Fibroblast of mammary gland (primary cell): Measurements from ENCODE around the gene AP3S2.

Source experiments
- DNase-seq: peaks from one replicate; pipeline ENCODE4 v3.0.0-alpha.2; 2010; ENCODE audit warnings: low read depth
- H3K4me3 ChIP-seq: 2 replicates; pipeline ENCODE4 v1.5.1; 2011; ENCODE audit warnings: low read depth, mild to moderate bottlenecking, low read length, moderate library complexity; ENCODE audit not compliant: control insufficient read depth
- TF ChIP-seq, protein P1 (sequence below): conservative IDR thresholded peaks from 2 replicates; pipeline ENCODE4 v1.5.1; 2011; ENCODE audit warnings: low read depth, low read length, inconsistent platforms; ENCODE audit not compliant: control insufficient read depth, insufficient read depth

Gene AP3S2

DNA sequence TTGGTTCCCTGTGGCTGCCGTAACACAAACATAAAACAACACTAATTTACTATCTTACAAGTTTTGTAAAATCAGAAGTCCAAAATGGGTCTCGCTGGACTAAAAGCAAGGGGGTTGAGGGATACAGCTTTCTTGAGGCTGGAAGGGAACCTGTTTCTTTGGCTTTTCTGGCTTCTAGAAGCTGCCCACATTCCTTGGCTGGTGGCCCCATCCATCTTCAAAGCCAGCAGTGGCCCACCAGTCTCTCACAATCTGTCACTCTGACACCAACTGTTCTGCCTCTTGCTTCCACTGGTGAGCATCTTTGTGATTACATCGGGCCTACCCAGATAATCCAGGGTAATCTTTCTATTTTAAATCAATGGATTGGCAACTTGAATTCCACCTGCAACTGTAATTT, 78.0 kb downstream of the AP3S2 start:
- DNase-seq, result no peak
- TF ChIP-seq, protein P1, sequence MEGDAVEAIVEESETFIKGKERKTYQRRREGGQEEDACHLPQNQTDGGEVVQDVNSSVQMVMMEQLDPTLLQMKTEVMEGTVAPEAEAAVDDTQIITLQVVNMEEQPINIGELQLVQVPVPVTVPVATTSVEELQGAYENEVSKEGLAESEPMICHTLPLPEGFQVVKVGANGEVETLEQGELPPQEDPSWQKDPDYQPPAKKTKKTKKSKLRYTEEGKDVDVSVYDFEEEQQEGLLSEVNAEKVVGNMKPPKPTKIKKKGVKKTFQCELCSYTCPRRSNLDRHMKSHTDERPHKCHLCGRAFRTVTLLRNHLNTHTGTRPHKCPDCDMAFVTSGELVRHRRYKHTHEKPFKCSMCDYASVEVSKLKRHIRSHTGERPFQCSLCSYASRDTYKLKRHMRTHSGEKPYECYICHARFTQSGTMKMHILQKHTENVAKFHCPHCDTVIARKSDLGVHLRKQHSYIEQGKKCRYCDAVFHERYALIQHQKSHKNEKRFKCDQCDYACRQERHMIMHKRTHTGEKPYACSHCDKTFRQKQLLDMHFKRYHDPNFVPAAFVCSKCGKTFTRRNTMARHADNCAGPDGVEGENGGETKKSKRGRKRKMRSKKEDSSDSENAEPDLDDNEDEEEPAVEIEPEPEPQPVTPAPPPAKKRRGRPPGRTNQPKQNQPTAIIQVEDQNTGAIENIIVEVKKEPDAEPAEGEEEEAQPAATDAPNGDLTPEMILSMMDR, result no peak
- H3K4me3 ChIP-seq, result no peak overlapping the region

DNA sequence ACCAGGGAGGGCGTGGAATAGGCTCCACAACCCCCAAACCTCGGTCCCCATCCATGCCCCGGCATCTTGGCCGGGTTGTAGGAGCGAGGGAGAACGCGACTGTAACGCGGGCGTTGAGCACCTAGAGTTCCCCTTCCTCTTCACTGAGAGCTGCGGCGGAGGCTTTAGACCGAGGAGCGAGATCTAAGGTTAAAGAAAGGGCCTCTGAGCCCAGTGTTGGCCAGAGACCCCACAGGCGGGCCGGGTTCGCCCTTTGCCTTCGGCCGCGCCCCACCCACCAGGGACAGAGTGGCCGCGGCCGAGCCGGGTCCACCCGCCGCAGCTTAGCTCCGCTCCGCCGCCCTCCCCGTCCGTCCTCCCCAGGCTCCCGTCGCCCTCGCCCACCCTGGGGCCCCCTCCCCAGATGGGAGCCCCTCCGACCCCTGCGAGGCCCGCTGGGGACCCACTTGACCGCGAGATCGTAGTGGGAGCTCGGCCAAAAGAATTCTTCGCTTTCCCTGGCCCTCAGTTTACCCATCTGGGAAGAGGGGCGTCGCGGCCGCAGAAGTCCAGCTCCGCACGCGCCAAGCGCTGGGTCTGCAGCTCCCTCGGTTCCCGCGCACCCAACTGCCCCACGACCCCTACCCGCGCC, 79.6 kb downstream of the AP3S2 start:
- peak overlapping the region; percentile 89 for H3K4me3 ChIP-seq
- no peak for DNase-seq
- TF ChIP-seq, protein P1, result no peak

DNA sequence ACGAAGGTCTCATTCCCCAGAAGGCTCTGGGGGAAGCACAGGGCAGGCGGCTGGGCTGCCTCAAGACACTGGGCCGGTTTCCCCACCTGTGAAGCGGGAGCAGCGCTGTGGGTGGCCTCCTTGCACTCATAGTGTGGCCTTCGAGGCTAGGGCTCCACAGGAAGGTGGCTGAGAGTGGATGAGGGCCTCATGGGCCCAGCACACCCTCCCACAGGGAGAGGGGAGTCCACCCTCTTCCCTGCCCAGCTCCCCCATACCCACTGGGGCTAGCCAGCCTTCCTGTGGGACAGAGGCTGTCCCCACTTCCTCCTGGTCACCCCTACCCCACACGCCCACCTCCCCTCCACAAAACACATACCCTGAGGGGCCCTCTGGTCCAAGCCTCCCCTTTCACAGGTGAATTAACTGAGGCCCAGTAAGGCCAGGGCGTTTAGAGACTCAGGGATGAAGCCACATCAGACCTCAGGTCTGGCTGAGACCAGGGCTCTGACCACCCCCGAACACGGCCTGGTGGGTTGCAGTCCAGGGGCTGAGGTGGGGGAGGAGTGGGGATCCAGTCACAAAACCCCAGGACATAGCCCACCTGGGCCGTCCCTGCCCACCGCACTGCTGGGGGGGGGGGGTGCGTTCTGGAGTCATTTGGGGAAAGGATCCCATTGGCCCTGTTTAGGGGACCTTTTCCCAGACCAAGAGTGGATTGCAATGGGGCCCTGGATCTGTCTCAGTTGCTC, 80.2 kb downstream of the AP3S2 start:
- TF ChIP-seq, protein P1, result no peak
- DNase-seq, result no peak
- peak overlapping the region; percentile 89 for H3K4me3 ChIP-seq

DNA sequence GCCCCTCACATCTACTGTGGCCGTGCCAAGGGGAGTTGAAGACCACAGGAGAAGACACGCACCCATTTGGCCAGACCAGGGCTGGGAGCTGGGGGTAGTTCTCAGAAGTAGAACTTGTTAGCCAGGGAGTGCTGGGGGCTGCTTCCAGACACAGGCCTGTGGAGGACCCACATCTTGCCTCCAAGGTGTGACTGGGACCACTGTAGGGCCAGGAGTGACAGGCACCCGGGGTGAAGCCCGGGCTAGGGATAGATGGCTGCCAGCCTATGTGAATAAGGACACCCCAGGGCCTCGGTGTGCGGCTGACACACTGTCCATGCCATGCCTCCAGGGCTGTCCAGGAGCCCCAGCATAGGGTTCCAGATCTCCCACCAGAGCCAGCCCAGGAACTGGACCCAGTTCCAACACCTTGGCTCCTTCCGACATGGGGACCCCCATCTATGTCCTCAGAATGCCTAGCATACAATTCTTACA, 80.9 kb downstream of the AP3S2 start:
- TF ChIP-seq, protein P1, result no peak
- H3K4me3 ChIP-seq, result peak overlapping the region; percentile 89

DNA sequence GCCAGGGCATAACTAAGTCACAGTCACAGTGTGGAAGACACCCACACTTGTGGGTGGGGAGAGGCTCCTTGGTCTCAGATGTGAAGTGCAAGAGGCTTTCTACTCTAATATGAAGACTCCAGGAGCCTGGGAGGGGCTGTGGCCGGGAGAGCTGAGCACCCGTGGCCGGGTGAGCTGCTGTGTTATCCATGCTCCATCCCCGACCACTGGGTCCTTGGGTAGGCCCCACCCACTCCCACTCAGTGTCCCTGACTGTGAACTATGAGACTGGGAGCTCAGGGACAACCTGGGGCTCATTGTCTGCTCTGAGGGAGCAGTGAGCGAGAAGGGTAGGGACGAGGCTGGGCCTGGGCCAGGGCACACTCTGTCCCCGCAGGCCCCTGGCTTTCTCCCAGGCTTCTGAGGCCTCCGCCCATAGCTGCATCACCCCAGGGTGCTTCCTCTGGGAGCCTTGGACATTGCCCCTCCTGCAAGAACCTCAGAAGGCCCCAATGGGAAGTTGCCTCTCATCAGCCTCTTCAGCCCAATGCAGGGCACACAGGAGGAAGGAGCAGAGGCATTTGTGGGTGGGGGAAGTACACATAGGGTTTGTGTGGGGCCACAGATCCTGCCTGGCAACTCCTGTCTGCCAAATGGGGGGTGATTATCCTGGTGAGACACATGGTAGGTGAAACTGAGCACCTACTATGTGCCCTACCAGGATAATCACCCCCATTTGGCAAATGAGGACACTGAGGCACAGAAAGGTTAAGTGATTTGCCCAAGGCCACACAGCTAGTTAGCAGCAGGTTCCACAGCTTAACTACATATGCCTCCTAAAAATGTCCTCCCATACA, 81.6 kb downstream of the AP3S2 start:
- H3K4me3 ChIP-seq, result peak overlapping the region; percentile 89
- TF ChIP-seq, protein P1, result no peak
- peak; percentile 87 for DNase-seq

More for the DNA sequence above, 80.9 kb downstream of the AP3S2 start:
- no peak for DNase-seq

DNA sequence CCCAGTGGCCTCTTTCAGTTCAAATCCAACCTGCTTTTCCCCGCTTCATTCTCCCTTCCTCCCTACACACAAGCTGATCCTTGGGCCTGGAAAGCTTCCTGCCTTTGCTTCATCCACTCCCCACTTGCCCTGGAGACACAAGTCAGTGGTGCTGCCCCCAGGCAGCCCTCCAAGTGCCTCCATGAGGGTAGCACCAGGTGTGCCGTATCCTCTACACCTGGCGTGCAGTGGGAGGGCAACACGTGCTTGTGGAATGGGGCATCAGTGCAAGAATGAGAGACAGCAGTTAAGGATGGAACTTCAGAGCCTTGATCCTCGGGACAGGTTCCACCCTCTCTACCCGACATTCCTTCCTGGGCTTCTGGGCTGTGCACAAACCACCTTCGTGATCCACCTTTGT, 83.0 kb downstream of the AP3S2 start:
- TF ChIP-seq, protein P1, result no peak
- no peak overlapping the region for H3K4me3 ChIP-seq
- DNase-seq, result no peak
